Measurements from ENCODE around the gene SLC6A1. TPM values are rescaled to one million over a fixed set of nuclear protein-coding genes. Genes with fewer than 3 reads are reported as not detected.

The SLC6A1 gene
- total RNA-seq, 1 donor from 2014 or later = 4.0 TPM

Other genes with a start within 250 kb of the SLC6A1 start
- gene SLC6A11, start 176.5 kb upstream of the SLC6A1 start, total RNA-seq = 4.1 TPM
- gene HRH1, start 161.7 kb downstream of the SLC6A1 start, total RNA-seq = 10.5 TPM